WTC11 (cell line): Measurements from ENCODE around the gene CNTN5. TPM values are rescaled to one million over a fixed set of nuclear protein-coding genes. Genes with fewer than 3 reads are reported as not detected.

ENCODE experiments used
- ATAC-seq: fragments of 200-7000 bp; cut with Tn5 transposase; 2 replicates; pipeline ENCODE4 v1.10.0; 2021; ENCODE audit warnings: mild to moderate bottlenecking, moderate library complexity
- CTCF ChIA-PET: fragments of 300-600 bp; sonication (Branson Sonifier 250); formaldehyde crosslinking; loops from one replicate; lab custom pipeline; 2021; ENCODE audit warnings: antibody characterized with exemption; lab: Charles Lee
- POLR2A ChIA-PET: fragments of 350-600 bp; sonication (Branson Sonifier 250); formaldehyde crosslinking; loops from one replicate; lab custom pipeline; 2021; ENCODE audit warnings: antibody characterized with exemption; lab: Charles Lee
- DNase-seq: peaks from one replicate; pipeline ENCODE4 v3.0.0; 2021; ENCODE audit warnings: low spot score
- H3K27ac Mint-ChIP-seq: 2 replicates; pipeline ENCODE4 v1.8.0; 2021; ENCODE audit warnings: mixed read lengths
- H3K27me3 Mint-ChIP-seq: 2 replicates; pipeline ENCODE4 v1.8.0; 2021; ENCODE audit warnings: low read depth, mild to moderate bottlenecking, moderate library complexity, mixed read lengths
- H3K36me3 Mint-ChIP-seq: 2 replicates; pipeline ENCODE4 v1.8.0; 2021; ENCODE audit warnings: mixed read lengths
- H3K4me1 Mint-ChIP-seq: 2 replicates; pipeline ENCODE4 v1.8.0; 2022; ENCODE audit warnings: mixed read lengths
- H3K4me3 Mint-ChIP-seq: 2 replicates; pipeline ENCODE4 v1.8.0; 2021; ENCODE audit warnings: mild to moderate bottlenecking, moderate library complexity, mixed read lengths
- H3K9me3 Mint-ChIP-seq: 2 replicates; pipeline ENCODE4 v1.8.0; 2021; ENCODE audit warnings: mixed read lengths
- AFF4 ChIP-seq: sonication (generic); formaldehyde crosslinking; IDR thresholded peaks from 2 replicates; pipeline ENCODE4 v1.8.1; 2023; ENCODE audit warnings: mild to moderate bottlenecking, missing genetic modification reagents, borderline replicate concordance
- CBFB ChIP-seq: sonication (generic); formaldehyde crosslinking; IDR thresholded peaks from 2 replicates; pipeline ENCODE4 v1.8.1; 2022; ENCODE audit warnings: mild to moderate bottlenecking, low read depth, missing genetic modification reagents
- ETV6 ChIP-seq: sonication (generic); formaldehyde crosslinking; IDR thresholded peaks from 2 replicates; pipeline ENCODE4 v1.8.1; 2022; ENCODE audit warnings: mild to moderate bottlenecking, missing genetic modification reagents
- NR1H2 ChIP-seq: sonication (generic); formaldehyde crosslinking; IDR thresholded peaks from 2 replicates; pipeline ENCODE4 v1.9.0; 2021; ENCODE audit warnings: mild to moderate bottlenecking, moderate library complexity, missing genetic modification reagents
- NR2C2 ChIP-seq: sonication (generic); formaldehyde crosslinking; IDR thresholded peaks from 2 replicates; pipeline ENCODE4 v1.8.0; 2022; ENCODE audit warnings: mild to moderate bottlenecking, missing genetic modification reagents
- NR3C1 ChIP-seq: sonication (generic); formaldehyde crosslinking; conservative IDR thresholded peaks from 2 replicates; pipeline ENCODE4 v1.8.1; 2023; ENCODE audit warnings: low read depth, mild to moderate bottlenecking, missing genetic modification reagents
- STAT6 ChIP-seq: sonication (generic); formaldehyde crosslinking; conservative IDR thresholded peaks from 2 replicates; pipeline ENCODE4 v1.8.1; 2023; ENCODE audit warnings: mild to moderate bottlenecking, low read depth, missing genetic modification reagents, moderate library complexity
- TP53 ChIP-seq: sonication (generic); formaldehyde crosslinking; IDR thresholded peaks from 2 replicates; pipeline ENCODE4 v1.8.1; 2023; ENCODE audit warnings: mild to moderate bottlenecking, missing genetic modification reagents
- ZNF317 ChIP-seq: sonication (generic); formaldehyde crosslinking; IDR thresholded peaks from 2 replicates; pipeline ENCODE4 v1.8.1; 2023; ENCODE audit warnings: low read depth, mild to moderate bottlenecking, moderate library complexity, missing genetic modification reagents, borderline replicate concordance
- total RNA-seq: library from RNA; stranded (reverse); gene quantifications from 3 replicates; pipeline ENCODE4 v1.2.3, GENCODE V29; 2021
- TF ChIP-seq, protein P1 (sequence below): sonication (generic); formaldehyde crosslinking; IDR thresholded peaks from 2 replicates; pipeline ENCODE4 v1.8.1; 2023; ENCODE audit warnings: mild to moderate bottlenecking, missing genetic modification reagents, moderate library complexity
- TF ChIP-seq, protein P2 (sequence below): fragments of 250-450 bp; sonication (Bioruptor Pico); IDR thresholded peaks from 2 replicates; pipeline ENCODE4 v2.1.2; 2022; ENCODE audit warnings: mild to moderate bottlenecking, moderate library complexity
- TF ChIP-seq, protein P3 (sequence below): fragments of 250-450 bp; sonication (Bioruptor Pico); IDR thresholded peaks from 2 replicates; pipeline ENCODE4 v1.9.0; 2021; ENCODE audit warnings: moderate library complexity, mild to moderate bottlenecking, inconsistent platforms, borderline replicate concordance

CNTN5 gene
- total RNA-seq, 1 experiment from 2014 or later: 0.07 TPM

GRCh38 chr11:100397401-100397800 is 1376.7 kb downstream of the CNTN5 start:
- Mint-ChIP-seq H3K27me3 (peaks cover 4% of the 10 kb centered on the region; the same call in 1 of the 2 replicates), H3K27ac (no peak overlapping the region), H3K9me3 (no peaks in the 10 kb centered on the region), H3K4me3 (no peak overlapping the region), H3K36me3 (no peaks in the 10 kb centered on the region), H3K4me1 (no peaks in the 10 kb centered on the region)
- TF ChIP-seq TP53 (CRISPR knock-in tag) (no peak), ZNF317 (no peak), NR1H2 (CRISPR knock-in tag) (no peak)
- TF ChIP-seq, protein P1, sequence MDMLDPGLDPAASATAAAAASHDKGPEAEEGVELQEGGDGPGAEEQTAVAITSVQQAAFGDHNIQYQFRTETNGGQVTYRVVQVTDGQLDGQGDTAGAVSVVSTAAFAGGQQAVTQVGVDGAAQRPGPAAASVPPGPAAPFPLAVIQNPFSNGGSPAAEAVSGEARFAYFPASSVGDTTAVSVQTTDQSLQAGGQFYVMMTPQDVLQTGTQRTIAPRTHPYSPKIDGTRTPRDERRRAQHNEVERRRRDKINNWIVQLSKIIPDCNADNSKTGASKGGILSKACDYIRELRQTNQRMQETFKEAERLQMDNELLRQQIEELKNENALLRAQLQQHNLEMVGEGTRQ (CRISPR knock-in tag): no peak
- ATAC-seq (no peak), DNase-seq (no peak)
- ChIA-PET CTCF (no interaction called here), POLR2A (no interaction called here)

DNA sequence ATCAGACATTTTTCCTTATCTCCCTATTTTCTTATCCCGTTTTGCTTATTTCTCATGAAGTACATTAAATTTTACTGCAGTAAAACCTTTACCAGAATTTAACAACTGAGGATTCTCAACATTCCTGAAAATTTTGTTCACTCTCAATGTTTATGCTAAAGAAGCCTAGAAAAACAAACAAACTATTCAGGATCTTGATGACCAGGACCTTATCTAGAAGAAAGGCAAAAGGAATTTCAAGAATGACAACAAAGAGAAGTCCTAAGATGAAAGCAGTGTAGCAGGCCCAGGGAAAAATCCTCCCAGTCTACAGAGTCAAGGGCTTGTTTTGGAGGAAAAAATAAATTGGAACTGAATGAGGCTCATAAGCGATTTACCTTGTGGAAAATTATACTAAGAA is 1383.1 kb downstream of the CNTN5 start:
- H3K4me3 Mint-ChIP-seq: peak overlapping the region; percentile 31; the same call in 1 of the 2 replicates
- POLR2A ChIA-PET: no interaction called here
- ATAC-seq: peak; percentile 90
- H3K36me3 Mint-ChIP-seq: peaks cover 6% of the 10 kb centered on the region
- peaks cover 32% of the 10 kb centered on the region for H3K4me1 Mint-ChIP-seq
- no peak for DNase-seq
- peaks cover 4% of the 10 kb centered on the region for H3K27me3 Mint-ChIP-seq
- TF ChIP-seq CBFB (CRISPR knock-in tag) (no peak), ETV6 (no peak), STAT6 (no peak)
- TF ChIP-seq, all 79 proteins: peak for 0
- Mint-ChIP-seq H3K27ac (peak overlapping the region; percentile 94), H3K9me3 (peaks cover 10% of the 10 kb centered on the region)
- CTCF ChIA-PET: interaction anchor here (1.2 kb wide), 1 partner anchor 366 kb away, joined by 4 read pairs; no protein-coding TSS in a partner anchor

DNA sequence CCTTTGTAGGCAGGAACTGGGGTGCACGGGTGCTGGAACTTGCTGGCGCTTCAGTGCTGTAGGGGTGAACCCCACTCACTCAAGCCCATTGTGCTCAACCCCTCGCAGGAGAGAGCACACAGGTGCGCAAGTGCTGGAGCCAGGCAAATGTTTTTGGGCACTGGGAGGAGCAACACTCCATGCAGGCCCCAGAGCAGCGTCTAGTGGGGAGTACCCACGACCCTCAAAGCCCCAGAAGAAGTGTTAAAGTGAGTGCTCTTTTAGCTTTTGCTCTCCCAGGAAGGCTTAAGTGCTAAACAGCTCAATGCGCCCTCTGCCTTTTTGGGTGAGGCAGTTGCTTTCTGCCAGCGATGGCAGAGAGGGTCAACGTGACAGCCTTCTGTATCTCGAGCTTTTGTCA is 1384.2 kb downstream of the CNTN5 start:
- Mint-ChIP-seq H3K27me3 (peaks cover 5% of the 10 kb centered on the region), H3K4me1 (peaks cover 36% of the 10 kb centered on the region), H3K27ac (no peak overlapping the region), H3K36me3 (peaks cover 9% of the 10 kb centered on the region), H3K4me3 (no peak overlapping the region), H3K9me3 (peaks cover 13% of the 10 kb centered on the region)
- ChIA-PET CTCF (interaction anchor here (0.5 to 0.9 kb wide), 2 partner anchors 121 to 342 kb away, joined by 3 to 6 read pairs; no protein-coding TSS in a partner anchor), POLR2A (interaction anchor here (0.6 kb wide), 1 partner anchor 16 kb away, joined by 3 read pairs; no protein-coding TSS in a partner anchor)
- TF ChIP-seq, protein P2, sequence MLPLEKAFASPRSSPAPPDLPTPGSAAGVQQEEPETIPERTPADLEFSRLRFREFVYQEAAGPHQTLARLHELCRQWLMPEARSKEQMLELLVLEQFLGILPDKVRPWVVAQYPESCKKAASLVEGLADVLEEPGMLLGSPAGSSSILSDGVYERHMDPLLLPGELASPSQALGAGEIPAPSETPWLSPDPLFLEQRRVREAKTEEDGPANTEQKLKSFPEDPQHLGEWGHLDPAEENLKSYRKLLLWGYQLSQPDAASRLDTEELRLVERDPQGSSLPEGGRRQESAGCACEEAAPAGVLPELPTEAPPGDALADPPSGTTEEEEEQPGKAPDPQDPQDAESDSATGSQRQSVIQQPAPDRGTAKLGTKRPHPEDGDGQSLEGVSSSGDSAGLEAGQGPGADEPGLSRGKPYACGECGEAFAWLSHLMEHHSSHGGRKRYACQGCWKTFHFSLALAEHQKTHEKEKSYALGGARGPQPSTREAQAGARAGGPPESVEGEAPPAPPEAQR: no peak
- TF ChIP-seq NR3C1 (CRISPR knock-in tag): no peak
- TF ChIP-seq AFF4 (CRISPR knock-in tag): no peak
- TF ChIP-seq, protein P3, sequence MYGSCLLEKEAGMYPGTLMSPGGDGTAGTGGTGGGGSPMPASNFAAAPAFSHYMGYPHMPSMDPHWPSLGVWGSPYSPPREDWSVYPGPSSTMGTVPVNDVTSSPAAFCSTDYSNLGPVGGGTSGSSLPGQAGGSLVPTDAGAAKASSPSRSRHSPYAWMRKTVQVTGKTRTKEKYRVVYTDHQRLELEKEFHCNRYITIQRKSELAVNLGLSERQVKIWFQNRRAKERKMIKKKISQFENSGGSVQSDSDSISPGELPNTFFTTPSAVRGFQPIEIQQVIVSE (CRISPR knock-in tag): no peak
- no peak for TF ChIP-seq NR2C2 (CRISPR knock-in tag)
- DNase-seq (no peak), ATAC-seq (peak; percentile 58)
